ENCODE measurements around the gene TMEM179.

DNA sequence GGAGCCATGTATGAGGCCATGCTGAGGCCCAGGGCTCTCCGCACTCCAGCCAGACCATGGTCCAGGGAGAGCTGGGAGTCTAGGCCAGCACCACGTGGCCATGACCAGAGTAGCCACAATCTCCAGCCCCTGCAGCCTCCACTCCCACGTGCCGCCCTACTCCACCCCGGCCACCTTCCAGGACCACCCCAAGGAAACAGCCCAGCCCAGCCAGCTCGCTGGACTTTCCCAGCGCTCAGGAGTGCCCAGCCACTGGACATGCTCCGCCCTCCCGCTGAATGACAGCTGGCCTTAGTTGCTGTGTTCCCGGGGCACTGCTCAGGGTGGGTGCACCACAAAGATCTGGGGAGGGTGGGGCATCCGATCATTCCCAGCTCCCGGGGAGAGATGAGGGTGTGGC is 27.1 kb downstream of the TMEM179 start:
- TF ChIP-seq, protein P1, sequence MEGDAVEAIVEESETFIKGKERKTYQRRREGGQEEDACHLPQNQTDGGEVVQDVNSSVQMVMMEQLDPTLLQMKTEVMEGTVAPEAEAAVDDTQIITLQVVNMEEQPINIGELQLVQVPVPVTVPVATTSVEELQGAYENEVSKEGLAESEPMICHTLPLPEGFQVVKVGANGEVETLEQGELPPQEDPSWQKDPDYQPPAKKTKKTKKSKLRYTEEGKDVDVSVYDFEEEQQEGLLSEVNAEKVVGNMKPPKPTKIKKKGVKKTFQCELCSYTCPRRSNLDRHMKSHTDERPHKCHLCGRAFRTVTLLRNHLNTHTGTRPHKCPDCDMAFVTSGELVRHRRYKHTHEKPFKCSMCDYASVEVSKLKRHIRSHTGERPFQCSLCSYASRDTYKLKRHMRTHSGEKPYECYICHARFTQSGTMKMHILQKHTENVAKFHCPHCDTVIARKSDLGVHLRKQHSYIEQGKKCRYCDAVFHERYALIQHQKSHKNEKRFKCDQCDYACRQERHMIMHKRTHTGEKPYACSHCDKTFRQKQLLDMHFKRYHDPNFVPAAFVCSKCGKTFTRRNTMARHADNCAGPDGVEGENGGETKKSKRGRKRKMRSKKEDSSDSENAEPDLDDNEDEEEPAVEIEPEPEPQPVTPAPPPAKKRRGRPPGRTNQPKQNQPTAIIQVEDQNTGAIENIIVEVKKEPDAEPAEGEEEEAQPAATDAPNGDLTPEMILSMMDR (IDR thresholded peaks at IDR 0.05; ENCODE audit: insufficient read depth, low read length, poor library complexity, severe bottlenecking): no peak
- TF ChIP-seq EZH2phosphoT487 (conservative IDR thresholded peaks at IDR 0.05; ENCODE audit: low read length): no peak

Data from SU-DHL-6 (cell line).